Lung (tissue), 12 donors: Measurements from ENCODE around the gene S100A14. TPM values are rescaled to one million over a fixed set of nuclear protein-coding genes. Genes with fewer than 3 reads are reported as not detected.
"Not testable (repeated sequence)": the region's sequence is repeated elsewhere in the genome, so short reads cannot be mapped to it uniquely, and the experiment has no call there.

Source experiments
- ATAC-seq: fragments of 200-7000 bp; cut with Tn5 transposase; one replicate; pipeline ENCODE4 v1.9.1; 2020; ENCODE audit warnings: moderate number of reproducible peaks; ENCODE audit not compliant: insufficient read depth, low FRiP score
- DNase-seq, 3 donors: peaks; one replicate each; pipeline ENCODE4 v3.0.0-alpha.2; 2013 to 2017
- H3K27ac ChIP-seq, 2 donors: one replicate each; pipeline ENCODE4 v1.5.1; 2013; ENCODE audit warnings: mild to moderate bottlenecking in 2 of 2, moderate library complexity in 2 of 2, control low read depth in 1 of 2, inconsistent platforms in 1 of 2, low read depth in 1 of 2, low read length in 1 of 2
- H3K27me3 ChIP-seq, 3 donors: one replicate each; pipeline ENCODE4 v1.5.1; 2013; ENCODE audit warnings: low read length in 2 of 3; ENCODE audit not compliant: control insufficient read depth in 3 of 3, insufficient read depth in 3 of 3
- H3K36me3 ChIP-seq, 4 donors: one replicate each; pipeline ENCODE4 v1.5.1; 2013; ENCODE audit warnings: low read length in 4 of 4, mild to moderate bottlenecking in 1 of 4, moderate library complexity in 1 of 4; ENCODE audit not compliant: control insufficient read depth in 4 of 4, insufficient read depth in 4 of 4
- H3K4me1 ChIP-seq, 5 donors: one replicate each; pipeline ENCODE4 v1.5.1; 2013; ENCODE audit warnings: low read length in 5 of 5, mild to moderate bottlenecking in 2 of 5, moderate library complexity in 1 of 5; ENCODE audit not compliant: control insufficient read depth in 5 of 5, insufficient read depth in 5 of 5
- H3K4me3 ChIP-seq: one replicate; pipeline ENCODE4 v1.5.1; 2013; ENCODE audit warnings: mild to moderate bottlenecking, control low read depth, moderate library complexity
- H3K9ac ChIP-seq, 2 donors: one replicate each; pipeline ENCODE4 v1.5.1; 2013; ENCODE audit warnings: low read length in 2 of 2, control low read depth in 1 of 2; ENCODE audit not compliant: insufficient read depth in 1 of 2
- H3K9me3 ChIP-seq, 4 donors: one replicate each; pipeline ENCODE4 v1.5.1; 2013; ENCODE audit warnings: low read length in 3 of 4, mild to moderate bottlenecking in 1 of 4, moderate library complexity in 1 of 4; ENCODE audit not compliant: control insufficient read depth in 4 of 4, insufficient read depth in 3 of 4
- WGBS, 2 donors: extraction: QIAGEN DNeasy Blood & Tissue Kit; methylation state at CpG; one replicate each; pipeline ENCODE4 v1.1.7; 2013; 5-methylcytosine and 5-hydroxymethylcytosine counted together
- polyA plus RNA-seq, 2 donors: library from polyadenylated mRNA; stranded (reverse); fragments of 200-250 nt; gene quantifications; one replicate each; pipeline ENCODE4 v1.2.1, GENCODE V29; 2013
- total RNA-seq, 2 donors: library from RNA; depleted of rRNA in 1 of 2; stranded (reverse); fragments of >200 nt in 1 of 2; gene quantifications; one replicate each; pipeline ENCODE4 v1.2.1, GENCODE V29; 2014 to 2021
- TF ChIP-seq, protein P1 (sequence below): IDR thresholded peaks from 2 replicates; pipeline ENCODE4 v1.5.1; 2012; ENCODE audit warnings: mild to moderate bottlenecking; ENCODE audit errors: control extremely low read depth, extremely low read depth
- donor health status: control.
- donor health status: control.
- donor health status: Bipolar disorder and iron deficiency.
- donor health status: healthy.
- donor health status: DM: yes; HTN: yes; CAD: no.

Gene S100A14
- total and polyA plus RNA-seq, 4 donors: 78.5 to 326 (median 154) TPM

DNA sequence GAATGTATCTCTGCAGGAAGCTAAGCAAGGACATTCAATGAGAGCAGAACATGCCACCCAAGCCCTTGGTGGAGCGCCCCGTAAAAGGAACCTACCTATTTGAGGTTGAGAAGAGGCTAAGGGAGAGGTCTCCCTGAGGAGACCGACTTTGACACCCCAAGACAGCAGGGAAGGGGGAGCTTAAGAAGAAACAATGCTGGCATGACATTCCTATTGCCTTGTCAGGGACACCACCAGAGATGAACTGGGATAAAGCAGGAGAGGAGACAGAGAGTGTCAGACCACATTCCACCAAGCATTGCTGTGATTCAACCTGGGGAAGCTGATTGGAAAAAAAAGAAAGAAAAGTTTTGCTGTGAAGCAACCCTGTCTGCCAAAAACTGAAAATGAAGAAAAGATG lies 37.2 kb downstream of the S100A14 start:
- ATAC-seq: no peak
- Histone ChIP-seq H3K4me1 (peaks cover 0 to 2% (median 0%) of the 10 kb centered on the region in 5 donors), H3K9ac (no peak overlapping the region), H3K9me3 (no peaks in the 10 kb centered on the region), H3K27ac (no peak overlapping the region), H3K36me3 (no peaks in the 10 kb centered on the region), H3K4me3 (no peak overlapping the region), H3K27me3 (no peaks in the 10 kb centered on the region)
- no peak for DNase-seq
- WGBS, 2 donors: 88 to 92% methylated on average over 3 of the region's 3 CpGs
- TF ChIP-seq, protein P1, sequence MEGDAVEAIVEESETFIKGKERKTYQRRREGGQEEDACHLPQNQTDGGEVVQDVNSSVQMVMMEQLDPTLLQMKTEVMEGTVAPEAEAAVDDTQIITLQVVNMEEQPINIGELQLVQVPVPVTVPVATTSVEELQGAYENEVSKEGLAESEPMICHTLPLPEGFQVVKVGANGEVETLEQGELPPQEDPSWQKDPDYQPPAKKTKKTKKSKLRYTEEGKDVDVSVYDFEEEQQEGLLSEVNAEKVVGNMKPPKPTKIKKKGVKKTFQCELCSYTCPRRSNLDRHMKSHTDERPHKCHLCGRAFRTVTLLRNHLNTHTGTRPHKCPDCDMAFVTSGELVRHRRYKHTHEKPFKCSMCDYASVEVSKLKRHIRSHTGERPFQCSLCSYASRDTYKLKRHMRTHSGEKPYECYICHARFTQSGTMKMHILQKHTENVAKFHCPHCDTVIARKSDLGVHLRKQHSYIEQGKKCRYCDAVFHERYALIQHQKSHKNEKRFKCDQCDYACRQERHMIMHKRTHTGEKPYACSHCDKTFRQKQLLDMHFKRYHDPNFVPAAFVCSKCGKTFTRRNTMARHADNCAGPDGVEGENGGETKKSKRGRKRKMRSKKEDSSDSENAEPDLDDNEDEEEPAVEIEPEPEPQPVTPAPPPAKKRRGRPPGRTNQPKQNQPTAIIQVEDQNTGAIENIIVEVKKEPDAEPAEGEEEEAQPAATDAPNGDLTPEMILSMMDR: no peak

DNA sequence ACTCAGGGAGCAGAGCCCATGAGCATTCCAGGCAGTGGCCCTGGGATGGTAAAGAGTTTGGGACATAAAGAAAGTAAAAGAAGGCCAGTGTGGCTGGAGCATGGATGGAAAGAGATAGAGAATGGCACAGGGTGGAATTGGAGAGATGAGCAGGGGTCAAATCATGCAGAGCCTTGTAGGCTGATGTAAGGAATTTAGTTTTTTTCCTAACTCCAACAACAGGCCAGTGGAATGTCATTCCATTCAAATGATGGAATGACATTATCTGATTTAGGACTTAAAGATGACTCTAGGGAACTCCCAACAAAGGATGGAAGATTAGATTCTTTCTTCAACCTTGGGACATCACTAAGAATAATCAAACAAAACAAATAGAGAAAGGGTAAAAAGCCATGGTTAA lies 37.6 kb downstream of the S100A14 start:
- H3K9ac ChIP-seq: no peak overlapping the region
- TF ChIP-seq, protein P1: no peak
- DNase-seq (no peak), ATAC-seq (no peak)
- no peak overlapping the region for H3K27ac ChIP-seq
- H3K27me3 ChIP-seq: no peaks in the 10 kb centered on the region
- H3K9me3 ChIP-seq: no peaks in the 10 kb centered on the region
- peaks cover 0 to 2% (median 0%) of the 10 kb centered on the region in 5 donors for H3K4me1 ChIP-seq
- H3K36me3 ChIP-seq: no peaks in the 10 kb centered on the region
- H3K4me3 ChIP-seq: no peak overlapping the region

DNA sequence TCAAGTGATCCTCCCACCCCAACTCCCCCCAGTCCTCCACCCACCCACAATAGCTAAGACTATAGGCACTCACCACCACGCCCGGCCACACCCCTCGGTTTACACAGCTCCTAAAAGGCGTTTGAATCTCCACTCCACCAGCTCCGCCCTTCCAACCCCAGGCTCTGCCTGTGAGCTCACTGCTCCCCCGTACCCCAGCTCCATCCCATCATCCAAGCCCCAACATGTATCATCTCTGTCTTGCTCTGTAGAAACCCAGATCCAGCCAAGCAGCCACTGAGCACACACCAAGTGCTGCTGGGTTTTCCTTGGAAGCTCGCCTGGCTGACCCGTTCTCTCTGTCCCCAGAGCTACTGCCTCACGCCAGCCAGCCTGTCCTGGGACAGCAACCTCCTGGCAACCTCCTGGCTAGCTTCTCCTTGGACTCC lies 38.5 kb downstream of the S100A14 start:
- ATAC-seq (no peak), DNase-seq (no peak)
- Histone ChIP-seq H3K9ac (no peak overlapping the region), H3K27me3 (no peaks in the 10 kb centered on the region), H3K27ac (no peak overlapping the region), H3K36me3 (no peaks in the 10 kb centered on the region), H3K9me3 (no peaks in the 10 kb centered on the region), H3K4me1 (peaks cover 0 to 2% (median 0%) of the 10 kb centered on the region in 5 donors), H3K4me3 (no peak overlapping the region)
- TF ChIP-seq, protein P1: no peak
- WGBS, 2 donors: 58 to 78% methylated on average over 9 of the region's 9 CpGs

DNA sequence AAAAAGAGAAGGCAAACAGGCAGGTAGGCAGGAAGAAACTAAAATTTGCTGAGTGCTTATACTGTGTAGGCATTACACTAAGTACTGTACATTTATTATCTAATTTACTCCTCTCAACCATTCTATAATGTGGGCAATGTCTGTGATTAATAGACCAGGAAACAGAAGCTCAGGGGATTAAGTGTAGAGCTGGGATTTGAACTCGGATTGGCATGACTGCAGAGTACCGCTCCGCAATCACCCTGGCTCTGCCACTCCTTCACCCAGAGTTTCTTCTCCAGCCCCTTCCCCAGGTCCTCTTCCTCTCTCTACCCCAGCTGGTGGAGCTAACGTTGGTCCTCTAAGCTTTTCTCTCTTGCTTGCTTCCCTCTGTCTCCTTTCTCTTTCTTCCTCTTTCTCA lies 39.0 kb downstream of the S100A14 start:
- no peaks in the 10 kb centered on the region for H3K36me3 ChIP-seq
- H3K27ac ChIP-seq: no peak overlapping the region
- TF ChIP-seq, protein P1: no peak
- no peak for DNase-seq
- 50 to 65% methylated on average over 4 of the region's 4 CpGs for WGBS, 2 donors
- H3K9me3 ChIP-seq: no peaks in the 10 kb centered on the region
- H3K4me1 ChIP-seq: peaks cover 0 to 2% (median 0%) of the 10 kb centered on the region in 5 donors
- no peak for ATAC-seq
- no peak overlapping the region for H3K4me3 ChIP-seq
- no peak overlapping the region for H3K9ac ChIP-seq
- no peaks in the 10 kb centered on the region for H3K27me3 ChIP-seq

DNA sequence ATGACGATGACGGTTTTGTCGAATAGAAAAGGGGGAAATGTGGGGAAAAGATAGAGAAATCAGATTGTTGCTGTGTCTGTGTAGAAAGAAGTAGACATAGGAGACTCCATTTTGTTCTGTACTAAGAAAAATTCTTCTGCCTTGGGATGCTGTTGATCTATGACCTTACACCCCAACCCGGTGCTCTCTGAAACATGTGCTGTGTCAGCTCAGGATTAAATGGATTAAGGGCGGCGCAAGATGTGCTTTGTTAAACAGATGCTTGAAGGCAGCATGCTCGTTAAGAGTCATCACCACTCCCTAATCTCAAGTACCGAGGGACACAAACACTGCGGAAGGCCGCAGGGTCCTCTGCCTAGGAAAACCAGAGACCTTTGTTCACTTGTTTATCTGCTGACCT lies 40.6 kb downstream of the S100A14 start:
- not testable (repeated sequence) for H3K27me3 ChIP-seq, H3K36me3 ChIP-seq, H3K9me3 ChIP-seq, H3K27ac ChIP-seq, H3K4me3 ChIP-seq, DNase-seq, H3K4me1 ChIP-seq, H3K9ac ChIP-seq, ATAC-seq
- 80 to 91% methylated on average over 10 of the region's 10 CpGs for WGBS, 2 donors

DNA sequence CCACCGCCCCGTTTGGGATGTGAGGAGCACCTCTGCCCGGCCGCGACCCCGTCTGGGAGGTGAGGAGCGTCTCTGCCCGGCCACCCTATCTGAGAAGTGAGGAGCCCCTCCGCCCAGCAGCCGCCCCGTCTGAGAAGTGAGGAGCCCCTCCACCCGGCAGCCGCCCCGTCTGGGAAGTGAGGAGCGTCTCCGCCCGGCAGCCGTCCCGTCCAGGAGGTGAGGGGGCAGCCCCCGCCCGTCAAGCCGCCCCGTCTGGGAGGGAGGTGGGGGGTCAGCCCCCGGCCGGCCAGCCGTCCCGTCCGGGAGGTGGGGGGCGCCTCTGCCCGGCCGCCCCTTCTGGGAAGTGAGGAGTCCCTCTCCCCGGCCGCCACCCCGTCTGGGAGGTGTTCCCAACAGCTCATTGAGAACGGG lies 41.0 kb downstream of the S100A14 start:
- not testable (repeated sequence) for H3K27me3 ChIP-seq, H3K9me3 ChIP-seq, H3K4me1 ChIP-seq, H3K9ac ChIP-seq, ATAC-seq, H3K4me3 ChIP-seq, H3K27ac ChIP-seq, H3K36me3 ChIP-seq, DNase-seq
- 90 to 94% methylated on average over 35 of the region's 35 CpGs for WGBS, 2 donors
